ENCODE results near the gene EDDM13.
"Not testable (repeated sequence)": the region's sequence is repeated elsewhere in the genome, so short reads cannot be mapped to it uniquely, and the experiment has no call there.

EDDM13 gene, protein sequence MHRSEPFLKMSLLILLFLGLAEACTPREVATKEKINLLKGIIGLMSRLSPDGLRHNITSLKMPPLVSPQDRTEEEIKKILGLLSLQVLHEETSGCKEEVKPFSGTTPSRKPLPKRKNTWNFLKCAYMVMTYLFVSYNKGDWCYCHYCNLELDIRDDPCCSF

DNA sequence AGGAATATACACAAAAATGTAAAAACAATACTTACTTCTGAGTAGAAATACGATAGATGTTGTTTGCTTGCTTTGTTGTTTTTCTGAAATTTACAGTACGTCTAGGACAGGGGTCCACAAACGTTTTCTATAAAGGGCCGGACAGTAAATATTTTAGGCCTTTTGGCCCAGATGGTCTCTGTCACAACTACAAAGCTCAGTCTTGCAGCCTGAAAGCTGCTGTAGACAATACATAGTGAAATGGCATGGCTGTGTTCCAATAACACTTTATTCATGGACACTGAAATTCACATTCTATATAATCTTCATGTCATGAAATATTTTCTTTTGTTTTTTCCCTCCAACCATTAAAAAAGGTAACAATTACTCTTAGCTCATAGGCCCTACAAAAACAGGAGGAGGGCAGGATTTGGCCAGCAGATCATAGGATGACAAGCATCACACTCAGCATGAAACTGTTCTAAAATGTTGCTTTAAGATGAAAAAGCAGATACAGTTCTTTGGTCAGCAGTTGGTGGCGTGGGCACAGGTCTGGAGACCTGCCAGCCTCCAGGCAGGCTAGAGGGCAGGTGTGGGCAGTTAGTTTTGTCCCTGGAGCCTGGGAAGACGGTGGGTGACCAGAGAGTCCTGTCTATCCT lies at the start of gene EDDM13:
Gene EDDM13, plus strand, starts transcription at position 588 of the 638 bp plus-strand sequence. CDS start 87 bp downstream, outside the sequence.
- DNase-seq (ENCODE audit: low read depth in 2 of 2): no peak

DNA sequence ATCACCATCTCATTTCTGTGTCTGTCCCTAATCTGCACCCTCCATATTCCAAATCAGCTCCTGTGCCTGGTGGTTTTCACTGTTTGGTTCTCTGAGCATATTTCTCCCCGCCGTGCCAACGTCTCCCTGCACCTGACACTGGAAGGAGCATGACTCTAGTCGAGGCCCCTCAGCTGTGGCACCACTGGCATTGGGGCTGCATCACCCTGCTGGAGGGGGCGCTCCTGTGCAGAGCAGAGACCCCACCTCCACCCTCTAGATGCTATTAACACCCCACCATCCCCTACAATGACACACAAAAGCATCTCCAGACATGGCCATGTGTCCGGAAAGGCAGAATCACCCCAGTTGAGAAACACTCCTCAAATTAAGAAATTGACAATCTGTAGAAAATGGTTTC lies 49.6 kb upstream of the EDDM13 start:
- DNase-seq (ENCODE audit: low read depth in 2 of 2): no peak

DNA sequence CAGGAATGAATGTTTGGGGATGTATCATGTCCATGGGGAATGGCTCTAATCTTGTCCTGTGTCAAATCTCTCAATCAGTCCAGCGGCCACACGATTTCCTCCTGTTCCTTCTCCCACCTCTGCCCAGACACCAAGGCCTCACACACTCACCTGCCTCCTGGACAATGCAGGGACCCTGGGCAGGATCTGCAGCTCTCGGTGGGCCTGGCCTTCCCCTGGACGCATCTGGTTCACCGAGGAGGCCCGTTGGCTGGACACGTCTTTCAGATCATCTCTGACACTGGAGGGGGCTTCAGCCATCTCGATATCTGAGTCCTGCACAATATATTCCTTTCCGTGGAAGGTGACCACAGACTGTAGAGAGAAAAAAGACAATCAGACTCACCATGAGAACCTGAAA lies 49.1 kb upstream of the EDDM13 start:
- DNase-seq (ENCODE audit: low read depth in 2 of 2): no peak

DNA sequence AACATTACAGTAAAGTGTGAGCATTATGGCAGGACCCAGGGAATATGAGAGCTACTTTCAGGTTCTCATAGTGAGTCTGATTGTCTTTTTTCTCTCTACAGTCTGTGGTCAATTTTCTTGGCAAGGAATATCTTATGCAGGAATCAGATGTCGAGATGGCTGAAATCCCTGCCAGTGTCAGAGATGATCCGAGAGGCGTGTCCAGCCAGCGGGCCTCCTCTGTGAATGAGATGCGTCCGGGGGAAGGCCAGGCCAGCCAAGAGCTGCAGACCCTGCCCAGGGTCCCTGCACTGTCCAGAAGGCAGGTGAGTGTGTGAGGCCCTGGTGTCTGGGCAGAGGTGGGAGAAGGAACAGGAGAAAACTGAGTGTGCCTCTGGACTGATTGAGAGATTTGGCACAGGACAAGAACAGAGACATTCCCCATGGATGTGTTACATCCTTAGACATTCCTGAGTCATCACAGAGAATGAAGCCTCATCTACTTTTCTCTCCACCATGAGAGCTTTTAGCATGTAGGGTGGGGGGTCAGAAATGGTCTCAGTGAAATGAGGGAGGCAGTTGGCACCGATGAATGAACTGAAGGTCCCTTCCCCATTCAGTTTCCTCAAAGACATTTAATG lies 27.3 kb upstream of the EDDM13 start:
- DNase-seq (ENCODE audit: low read depth in 2 of 2): no peak

DNA sequence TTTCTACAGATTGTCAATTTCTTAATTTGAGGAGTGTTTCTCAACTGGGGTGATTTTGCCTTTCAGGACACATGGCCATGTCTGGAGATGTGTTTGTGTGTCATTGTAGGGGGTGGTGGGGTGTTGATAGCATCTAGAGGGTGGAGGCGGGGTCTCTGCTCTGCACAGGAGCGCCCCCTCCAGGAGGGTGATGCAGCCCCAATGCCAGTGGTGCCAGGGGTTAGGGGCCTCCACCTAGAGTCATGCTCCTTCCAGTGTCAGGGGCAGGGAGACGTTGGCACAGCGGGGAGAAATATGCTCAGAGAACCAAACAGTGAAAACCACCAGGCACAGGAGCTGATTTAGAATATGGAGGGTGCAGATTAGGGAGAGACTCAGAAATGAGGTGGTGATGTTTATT lies 26.8 kb upstream of the EDDM13 start:
- not testable (repeated sequence) for DNase-seq (ENCODE audit: low read depth in 2 of 2)

DNA sequence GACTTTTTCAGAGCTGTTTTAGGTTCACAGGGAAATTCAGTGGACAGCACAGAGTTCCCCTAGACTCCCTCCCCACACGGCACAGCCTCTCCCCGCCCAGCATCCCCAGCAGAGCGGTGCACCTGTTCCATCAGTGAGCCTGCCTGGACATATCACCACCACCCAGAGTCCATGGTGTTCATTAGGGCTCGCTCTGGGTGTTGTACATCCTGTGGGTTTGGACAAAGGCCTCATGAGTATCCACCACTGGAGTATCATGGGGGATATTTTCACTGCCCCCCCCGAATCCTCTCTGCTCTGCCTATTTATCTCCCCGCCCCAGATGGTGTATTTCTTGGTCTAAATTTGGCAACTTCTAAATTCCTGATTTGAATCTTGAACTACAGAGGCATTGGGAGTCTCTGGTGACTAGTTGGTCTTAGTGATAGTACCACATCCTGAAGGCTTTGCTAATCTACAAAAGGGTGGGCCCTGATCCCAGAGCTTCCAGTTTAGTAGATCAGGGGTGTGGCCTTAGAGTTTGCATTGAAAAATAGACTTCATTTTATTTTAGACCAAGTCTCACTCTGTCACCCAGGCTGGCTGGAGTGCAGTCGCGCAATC lies 23.7 kb upstream of the EDDM13 start:
- not testable (repeated sequence) for DNase-seq (ENCODE audit: low read depth in 2 of 2)

DNA sequence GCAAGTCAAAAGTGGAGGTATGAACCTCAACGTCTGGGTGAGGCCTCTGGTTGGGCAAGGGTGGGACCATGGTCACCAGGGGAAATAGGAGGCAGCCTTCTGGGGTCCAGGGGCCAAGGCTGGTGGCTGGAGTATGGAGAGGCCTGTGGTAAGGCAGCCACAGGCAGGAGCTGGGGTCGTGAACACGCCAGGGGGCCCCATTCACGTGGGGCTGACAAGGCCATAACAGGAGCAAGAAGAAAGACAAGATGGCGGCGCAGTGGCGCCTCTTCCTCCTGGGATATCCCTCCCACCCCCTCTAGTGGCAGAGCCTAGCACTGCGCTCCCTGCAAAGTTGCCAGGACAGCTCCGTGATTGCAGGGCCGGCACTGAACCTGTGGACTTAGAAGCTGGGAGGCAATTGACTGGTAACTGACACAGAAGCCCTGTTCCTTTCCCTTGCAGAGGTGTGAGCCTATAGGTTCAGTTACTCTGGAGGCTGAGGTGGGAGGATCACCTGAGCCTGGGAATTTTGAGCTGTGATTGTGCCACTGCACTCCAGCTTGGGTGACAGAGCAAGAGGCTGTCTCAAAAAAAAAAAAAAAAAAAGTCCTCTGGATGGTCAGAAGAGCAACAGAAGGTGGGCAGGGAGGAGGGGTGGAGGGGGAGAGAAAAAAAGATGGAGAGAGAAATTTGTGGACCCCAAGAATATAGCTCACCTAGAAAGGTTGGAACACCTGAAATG lies 19.7 kb upstream of the EDDM13 start:
- DNase-seq (ENCODE audit: low read depth in 2 of 2): peak; percentile 29 to 40

DNA sequence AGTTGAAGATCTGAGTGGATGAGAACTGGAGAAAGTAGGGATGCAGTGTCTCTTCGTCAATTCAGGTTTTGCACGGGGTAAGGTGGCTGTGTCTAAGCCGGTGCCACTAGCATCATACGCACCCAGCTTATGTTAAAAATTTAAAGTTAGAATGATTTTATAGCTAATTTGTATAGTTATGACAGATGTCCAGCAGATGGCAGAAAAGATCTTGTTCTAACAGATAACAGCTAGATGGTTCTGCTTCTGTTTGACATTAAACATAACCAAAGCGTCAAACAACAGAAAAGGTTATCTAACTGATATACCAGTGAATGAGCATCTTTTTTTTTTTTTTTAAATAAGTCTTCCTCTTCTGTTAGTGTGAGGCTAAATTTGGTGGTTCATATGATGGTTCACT lies 18.8 kb upstream of the EDDM13 start:
- DNase-seq (ENCODE audit: low read depth in 2 of 2): no peak

DNA sequence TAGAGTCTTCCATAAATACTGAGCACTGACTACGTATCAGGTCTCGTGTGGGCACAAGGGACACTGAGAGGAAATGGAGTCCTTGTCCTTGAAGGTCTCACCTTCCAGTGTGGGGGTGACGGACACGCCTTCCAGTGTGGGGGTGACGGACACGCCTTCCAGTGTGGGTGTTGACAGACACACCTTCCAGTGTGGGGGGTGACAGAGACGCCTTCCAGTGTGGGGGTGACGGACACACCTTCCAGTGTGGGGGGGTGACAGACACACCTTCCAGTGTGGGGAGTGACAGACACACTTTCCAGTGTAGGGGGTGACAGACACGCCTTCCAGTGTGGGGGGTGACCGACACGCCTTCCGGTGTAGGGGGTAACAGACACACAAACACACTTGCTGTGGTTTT lies 14.3 kb upstream of the EDDM13 start:
- DNase-seq (ENCODE audit: low read depth in 2 of 2): no peak

DNA sequence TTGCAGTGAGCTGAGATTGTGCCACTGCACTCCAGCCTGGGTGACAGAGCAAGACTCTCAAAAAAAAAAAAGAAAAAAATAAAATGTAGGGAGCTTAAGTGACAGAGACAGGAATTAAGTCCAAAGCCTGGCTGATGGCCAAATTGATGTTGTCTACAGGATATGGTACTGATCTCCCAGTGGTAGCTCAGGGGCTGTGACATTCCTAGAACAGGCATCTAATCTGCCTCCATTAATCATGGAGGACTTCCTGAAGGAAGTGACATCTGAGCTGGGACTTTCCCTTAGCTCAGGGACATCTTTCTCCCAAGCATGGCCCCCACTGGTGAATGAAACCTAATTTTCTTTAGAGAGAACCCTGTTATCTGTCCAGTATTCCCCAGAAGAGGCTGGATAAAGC lies 11.4 kb upstream of the EDDM13 start:
- DNase-seq (ENCODE audit: low read depth in 2 of 2): no peak

DNA sequence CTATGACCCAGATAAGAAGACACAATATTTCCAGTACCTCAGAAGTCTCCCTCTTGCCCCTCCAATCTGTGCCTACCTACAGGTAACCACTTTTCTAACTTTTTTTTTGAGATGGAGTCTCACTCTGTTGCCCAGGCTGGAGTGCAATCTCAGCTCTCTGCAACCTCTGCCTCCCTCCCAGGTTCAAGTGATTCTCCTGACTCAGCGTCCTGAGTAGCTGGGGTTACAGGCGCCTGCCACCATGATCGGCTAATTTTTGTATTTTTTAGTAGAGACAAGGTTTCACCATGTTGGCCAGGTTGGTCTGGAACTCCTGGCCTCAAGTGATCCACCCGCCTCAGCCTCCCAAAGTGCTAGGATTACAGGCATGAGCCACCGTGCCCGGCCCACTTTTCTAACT lies 10.6 kb upstream of the EDDM13 start:
- not testable (repeated sequence) for DNase-seq (ENCODE audit: low read depth in 2 of 2)

DNA sequence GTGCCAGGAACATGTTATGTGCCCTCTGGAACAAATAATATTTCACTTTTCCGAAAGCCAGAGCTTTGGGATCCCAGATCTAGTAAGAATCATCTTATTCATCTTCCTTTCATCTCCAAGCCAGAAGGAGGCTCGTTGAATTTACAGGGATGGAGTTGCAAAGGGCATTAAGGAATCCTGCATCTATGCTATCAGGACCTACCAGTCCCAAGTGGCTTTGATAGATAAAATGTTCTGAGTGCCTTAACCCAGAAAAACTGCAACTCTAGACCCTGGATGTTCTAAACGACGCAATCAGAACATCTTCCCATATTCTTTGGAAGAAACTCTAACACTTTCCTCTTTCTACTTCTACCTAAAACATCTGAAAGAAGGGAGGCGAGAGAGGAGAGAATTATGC lies 9.2 kb upstream of the EDDM13 start:
- DNase-seq (ENCODE audit: low read depth in 2 of 2): no peak

DNA sequence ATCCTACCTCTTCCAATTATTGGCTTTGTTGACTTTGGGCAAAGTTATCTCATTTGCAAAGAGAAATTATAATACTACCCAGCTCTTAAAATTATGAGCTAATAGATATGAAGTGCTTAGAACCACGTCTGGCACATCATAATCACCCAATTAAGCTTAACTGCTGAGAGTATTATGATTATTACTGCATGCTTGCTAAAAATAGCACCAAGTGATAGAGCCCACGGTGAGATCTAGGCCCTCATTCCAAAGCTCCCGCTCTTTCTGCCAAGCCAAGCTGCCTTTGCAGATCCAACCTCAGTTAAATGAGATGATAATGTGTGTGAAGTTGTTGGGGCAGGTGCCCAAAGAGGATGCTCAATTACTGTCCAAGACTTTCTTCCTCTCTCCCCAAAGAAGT lies 6.5 kb upstream of the EDDM13 start:
- no peak for DNase-seq (ENCODE audit: low read depth in 2 of 2)

DNA sequence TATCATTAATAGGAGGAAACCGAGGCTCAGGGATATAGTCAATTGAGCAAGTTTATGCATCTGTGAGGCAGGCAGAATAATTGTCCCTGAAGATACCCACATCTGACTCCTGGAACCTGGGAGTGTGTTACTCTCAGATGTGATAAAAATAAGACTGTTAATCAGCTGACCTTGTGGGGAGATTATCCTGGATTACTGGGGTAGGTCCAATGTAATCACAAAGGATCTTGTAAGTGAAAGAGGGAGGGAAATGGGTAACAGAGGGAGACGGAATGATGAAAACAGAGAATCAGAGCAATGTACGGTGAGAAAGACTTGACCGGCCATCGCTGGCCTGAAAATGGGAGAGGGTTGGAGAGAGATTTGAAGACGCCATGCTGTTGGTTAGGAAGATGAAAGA lies 3.2 kb upstream of the EDDM13 start:
- DNase-seq (ENCODE audit: low read depth in 2 of 2): no peak

DNA sequence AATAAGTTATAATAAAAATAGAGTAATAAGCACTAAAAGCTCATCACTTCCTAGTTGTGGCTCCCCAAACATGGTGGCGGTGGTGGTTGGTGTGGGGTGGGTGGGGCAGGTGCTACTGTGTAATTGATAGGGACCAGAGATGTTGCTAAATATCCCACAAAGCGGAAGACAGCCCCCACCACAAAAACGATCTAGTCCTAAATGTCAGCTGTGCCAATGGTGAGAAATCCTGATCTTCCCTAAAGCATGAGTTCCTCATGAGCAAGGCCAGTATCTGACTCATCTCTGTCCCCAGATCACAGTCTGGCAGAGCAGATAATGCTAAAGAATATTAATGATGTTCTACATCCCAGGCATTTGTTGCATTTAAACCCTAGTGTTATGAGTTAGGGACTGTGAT lies 1.9 kb upstream of the EDDM13 start:
- no peak for DNase-seq (ENCODE audit: low read depth in 2 of 2)

DNA sequence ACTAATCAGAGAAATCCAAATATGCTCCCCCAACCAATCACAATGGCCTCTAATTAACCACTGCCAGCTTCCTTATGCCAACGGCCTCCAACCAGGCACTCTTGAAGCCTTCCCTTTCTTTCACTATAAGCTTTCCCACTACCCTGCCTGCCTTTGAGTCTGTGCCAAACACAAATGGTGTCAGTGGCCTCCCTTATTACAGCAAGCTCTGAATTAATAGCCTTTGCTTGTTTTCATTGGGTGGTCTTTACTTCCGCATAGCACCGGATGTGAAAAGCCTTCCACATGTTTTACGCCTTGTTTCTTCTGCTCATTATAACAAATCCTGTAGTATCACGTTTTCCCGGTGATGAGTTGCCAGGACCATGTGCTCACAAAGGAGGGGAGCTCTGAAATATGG lies 1.4 kb upstream of the EDDM13 start:
- no peak for DNase-seq (ENCODE audit: low read depth in 2 of 2)

DNA sequence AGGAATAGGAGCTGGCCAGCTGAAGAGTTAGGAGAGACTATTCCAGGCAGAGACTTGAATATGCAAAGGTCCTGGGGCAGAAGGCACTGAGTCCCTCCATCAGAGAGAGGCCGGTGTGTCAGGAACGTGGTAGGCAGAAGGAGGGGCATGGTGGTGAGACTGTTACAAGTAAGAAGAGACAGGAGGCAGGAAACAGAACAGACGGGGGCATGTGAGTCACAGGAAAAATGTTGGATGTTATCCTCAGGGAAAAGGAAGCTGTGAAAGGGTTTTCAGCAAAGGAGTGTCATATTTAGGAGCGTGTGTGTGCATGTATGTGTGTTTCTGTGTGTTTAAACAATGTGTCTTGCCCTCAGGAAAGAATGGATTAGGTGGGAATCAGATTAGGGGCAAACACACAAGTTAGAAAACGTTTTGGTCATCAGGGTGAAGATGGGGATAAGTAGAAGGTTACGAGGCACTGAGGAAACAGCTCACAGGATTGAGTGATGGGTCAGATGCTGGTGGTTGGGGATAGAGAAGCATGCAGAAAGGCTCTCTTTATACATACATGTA lies 1.1 kb downstream of the EDDM13 start:
- no peak for DNase-seq (ENCODE audit: low read depth in 2 of 2)

DNA sequence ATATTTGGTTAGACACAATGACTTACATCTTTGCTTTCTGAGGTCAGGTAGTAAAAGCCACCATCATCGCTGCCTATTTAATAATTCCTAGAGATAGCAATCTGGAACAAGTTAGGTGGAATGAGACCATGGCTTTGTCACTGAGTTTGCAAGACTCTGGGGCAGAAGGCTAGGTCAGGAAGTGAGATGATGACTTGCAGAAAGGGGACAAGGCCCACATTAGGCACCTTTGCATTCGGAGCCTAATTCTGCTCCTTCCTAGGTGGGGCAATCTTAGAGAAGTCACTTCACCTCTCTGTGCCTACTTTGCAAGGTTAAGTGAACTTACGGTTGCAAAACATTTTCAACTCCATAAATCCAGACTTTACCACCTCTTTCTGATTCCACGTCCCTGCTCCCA lies 10.3 kb downstream of the EDDM13 start:
- DNase-seq (ENCODE audit: low read depth in 2 of 2): no peak

DNA sequence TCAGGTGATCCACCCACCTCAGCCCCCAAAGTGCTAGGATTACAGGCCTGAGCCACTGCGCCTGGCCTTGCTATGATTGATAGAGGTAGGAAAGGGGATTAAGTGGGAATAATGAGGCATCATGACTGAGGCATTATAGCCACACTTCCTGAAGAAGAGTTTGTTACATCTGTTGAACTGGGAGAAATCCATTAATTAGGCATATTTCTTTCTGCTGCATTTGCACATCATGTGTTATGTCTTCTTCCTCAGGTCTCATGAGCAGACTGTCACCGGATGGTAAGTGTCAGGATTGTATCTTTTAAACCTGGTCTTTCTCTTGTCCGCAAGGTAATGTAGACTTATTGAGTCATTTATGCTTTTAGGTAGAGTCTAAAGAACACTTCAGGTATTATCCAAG lies 12.2 kb downstream of the EDDM13 start:
- DNase-seq (ENCODE audit: low read depth in 2 of 2): no peak

DNA sequence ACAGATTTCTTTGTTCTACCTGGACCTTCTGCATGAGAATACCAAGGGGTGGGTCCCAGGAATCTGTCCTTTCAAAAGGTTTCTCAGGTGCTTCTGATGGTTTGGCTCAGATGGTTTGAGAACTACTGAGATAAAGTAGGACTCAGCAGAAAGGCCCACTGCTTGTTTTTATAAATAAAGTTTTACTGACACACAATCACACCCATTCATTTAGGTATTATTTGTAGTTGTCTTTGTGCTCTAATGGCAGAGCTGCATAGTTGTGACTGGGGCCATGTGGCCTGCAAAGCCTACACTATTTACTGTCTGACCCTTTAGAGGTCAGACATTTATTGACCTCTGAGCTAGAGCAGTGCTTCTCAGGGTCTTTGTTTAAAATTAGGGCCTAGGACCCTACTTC lies 17.6 kb downstream of the EDDM13 start:
- DNase-seq (ENCODE audit: low read depth in 2 of 2): no peak

DNA sequence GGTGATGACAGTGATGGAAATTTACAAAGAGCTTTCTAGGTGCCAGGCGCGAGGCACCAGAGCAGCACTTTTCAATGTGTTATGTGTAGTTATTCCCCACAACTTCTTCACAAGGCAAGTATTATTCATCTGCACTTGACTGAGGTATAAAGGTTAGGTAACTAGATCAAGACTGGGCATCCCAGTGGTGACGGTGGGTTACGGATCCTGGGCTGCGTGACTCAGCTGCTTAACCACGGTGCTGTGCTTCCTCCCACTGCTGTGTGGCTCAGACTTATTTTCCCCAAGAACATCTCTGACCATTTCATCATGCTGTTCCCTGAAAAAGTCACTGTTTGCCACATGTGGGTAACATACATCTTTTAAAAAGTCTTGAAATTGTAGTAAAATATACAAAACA lies 19.3 kb downstream of the EDDM13 start:
- DNase-seq (ENCODE audit: low read depth in 2 of 2): no peak

DNA sequence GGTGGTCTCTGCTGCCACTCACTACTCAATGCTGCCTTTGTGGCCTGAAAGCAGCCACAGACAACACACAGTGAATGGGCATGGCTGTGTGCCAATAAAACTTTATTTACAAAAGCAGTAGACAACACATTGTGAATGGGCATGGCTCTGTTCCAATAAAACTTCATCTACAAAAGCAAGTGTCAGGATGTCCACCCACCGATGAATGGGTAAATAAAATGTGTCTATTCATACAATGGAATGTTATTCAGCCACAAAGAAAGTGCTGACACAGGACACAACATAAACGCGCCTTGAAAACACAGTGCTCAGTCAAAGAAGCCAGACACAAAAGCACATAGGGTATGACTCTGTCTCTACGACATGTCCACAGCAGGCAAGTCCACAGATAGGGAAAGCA lies 22.0 kb downstream of the EDDM13 start:
- DNase-seq (ENCODE audit: low read depth in 2 of 2): no peak
